GM12872 (cell line): Measurements from ENCODE around the gene MRPL32.

Experiments
- TF ChIP-seq, protein P1 (sequence below): IDR thresholded peaks from 3 replicates; pipeline ENCODE4 v1.5.1; 2011; ENCODE audit warnings: low read depth, mild to moderate bottlenecking, low read length, moderate library complexity; ENCODE audit not compliant: insufficient read depth

Gene MRPL32

DNA sequence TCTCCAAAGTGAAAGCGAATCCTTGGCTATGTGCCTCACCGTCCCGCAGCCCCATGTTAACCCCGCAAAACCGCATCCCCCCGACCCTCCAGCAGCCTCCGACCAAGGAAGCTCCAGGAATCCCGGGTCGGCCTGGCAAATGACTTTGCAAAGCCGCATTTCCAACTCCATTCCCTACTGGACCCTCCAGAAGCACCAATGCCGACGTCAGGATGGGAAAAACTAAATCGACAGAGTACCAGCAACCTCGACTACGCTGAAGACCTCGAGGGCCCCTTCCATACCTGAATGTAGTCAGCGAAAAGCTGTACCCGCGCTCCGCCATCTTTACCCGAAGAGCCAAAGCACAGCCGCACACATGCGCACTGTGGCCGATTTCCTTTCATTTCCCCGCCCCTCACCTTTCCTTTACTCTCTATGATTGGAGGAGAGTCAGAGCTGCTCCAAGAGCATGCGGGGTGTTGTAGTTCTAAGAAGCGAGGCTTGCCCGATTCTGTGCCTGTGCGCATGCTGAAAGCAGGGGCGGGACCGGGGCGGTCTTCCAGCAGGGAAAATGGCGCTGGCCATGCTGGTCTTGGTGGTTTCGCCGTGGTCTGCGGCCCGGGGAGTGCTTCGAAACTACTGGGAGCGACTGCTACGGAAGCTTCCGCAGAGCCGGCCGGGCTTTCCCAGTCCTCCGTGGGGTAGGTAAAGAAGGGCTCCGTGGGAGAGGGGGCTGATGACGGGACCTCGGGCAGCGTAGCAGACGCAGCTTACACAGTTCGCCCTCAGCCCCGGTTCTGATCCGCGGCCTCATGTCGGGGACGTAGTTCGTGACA is at the start of gene MRPL32, which contains the start of gene PSMA2:
MRPL32 (plus strand) TSS at position 543 of the 818 bp plus-strand sequence; CDS start at position 554, 11 bp downstream.
PSMA2 (minus strand) TSS at position 341 of the 818 bp plus-strand sequence; CDS start at position 325, 16 bp downstream.
- TF ChIP-seq, protein P1, sequence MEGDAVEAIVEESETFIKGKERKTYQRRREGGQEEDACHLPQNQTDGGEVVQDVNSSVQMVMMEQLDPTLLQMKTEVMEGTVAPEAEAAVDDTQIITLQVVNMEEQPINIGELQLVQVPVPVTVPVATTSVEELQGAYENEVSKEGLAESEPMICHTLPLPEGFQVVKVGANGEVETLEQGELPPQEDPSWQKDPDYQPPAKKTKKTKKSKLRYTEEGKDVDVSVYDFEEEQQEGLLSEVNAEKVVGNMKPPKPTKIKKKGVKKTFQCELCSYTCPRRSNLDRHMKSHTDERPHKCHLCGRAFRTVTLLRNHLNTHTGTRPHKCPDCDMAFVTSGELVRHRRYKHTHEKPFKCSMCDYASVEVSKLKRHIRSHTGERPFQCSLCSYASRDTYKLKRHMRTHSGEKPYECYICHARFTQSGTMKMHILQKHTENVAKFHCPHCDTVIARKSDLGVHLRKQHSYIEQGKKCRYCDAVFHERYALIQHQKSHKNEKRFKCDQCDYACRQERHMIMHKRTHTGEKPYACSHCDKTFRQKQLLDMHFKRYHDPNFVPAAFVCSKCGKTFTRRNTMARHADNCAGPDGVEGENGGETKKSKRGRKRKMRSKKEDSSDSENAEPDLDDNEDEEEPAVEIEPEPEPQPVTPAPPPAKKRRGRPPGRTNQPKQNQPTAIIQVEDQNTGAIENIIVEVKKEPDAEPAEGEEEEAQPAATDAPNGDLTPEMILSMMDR = no peak

DNA sequence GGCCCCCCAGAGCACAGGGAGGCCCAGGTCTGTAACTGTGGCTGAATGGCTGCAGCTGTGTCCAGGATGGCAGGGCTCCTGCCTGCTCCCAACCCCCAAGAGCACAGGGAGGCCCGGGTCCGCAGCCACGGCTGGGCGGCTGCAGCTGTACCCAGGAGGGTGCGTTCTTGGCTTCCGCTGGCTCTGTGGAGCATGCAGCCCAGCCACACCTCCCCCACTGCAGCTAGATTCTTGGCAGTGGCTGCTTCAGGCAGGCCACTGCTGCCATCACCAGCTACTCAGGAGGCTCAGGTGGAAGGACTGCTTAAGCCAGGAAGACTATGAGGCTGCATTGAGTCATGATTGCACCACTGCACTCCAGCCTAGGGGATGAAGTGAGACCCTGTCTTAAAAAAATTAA is 48.2 kb upstream of the MRPL32 start:
- TF ChIP-seq, protein P1 = no peak

DNA sequence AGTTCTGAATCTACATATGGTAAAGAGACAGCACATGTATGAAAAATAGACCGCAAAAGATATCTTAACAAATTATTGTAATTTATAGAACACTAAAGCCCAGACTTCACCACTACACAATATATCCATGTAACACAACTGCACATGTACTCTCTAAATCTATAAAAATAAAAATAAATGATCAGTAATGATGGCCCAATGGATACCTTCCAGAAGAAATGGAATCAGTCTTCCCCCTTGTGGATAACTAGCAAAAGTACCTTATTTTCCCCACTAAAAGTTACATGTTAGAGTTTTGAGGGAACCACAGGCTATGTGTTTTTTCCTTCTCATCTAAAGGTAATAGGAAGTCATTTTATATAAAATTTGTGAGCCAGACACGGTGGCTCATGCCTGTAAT is 46.0 kb upstream of the MRPL32 start:
- TF ChIP-seq, protein P1 = peak; percentile 12; the same call in 1 of the 3 replicates

DNA sequence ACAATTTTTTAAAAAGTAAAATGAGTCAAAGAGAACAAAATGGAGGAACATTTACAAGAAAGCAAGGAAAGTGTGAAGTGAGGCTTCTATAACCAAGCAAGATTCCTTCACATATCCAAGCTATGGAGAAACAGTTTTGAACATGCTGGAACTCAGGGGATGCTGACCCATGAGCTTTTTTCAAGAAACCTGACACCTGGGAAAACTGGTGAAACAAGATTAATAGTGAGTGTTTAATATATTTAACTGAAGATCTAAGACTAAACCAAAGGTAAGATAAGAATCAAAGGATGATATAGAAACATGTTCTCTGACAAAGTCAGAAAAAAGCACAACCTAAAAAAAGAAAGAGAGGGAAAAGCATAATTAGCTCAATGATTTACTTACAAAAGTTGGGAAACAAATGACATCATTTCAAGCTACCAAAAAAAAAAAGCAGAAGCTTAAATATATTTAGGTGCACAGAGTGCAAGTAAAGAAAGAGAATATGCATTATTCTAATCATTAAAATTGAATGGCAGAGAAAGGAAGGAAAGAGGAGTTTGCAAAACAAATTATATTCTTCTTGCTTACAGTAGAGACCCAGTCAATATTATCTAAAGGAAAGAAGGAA is 45.2 kb upstream of the MRPL32 start:
- TF ChIP-seq, protein P1 = no peak

DNA sequence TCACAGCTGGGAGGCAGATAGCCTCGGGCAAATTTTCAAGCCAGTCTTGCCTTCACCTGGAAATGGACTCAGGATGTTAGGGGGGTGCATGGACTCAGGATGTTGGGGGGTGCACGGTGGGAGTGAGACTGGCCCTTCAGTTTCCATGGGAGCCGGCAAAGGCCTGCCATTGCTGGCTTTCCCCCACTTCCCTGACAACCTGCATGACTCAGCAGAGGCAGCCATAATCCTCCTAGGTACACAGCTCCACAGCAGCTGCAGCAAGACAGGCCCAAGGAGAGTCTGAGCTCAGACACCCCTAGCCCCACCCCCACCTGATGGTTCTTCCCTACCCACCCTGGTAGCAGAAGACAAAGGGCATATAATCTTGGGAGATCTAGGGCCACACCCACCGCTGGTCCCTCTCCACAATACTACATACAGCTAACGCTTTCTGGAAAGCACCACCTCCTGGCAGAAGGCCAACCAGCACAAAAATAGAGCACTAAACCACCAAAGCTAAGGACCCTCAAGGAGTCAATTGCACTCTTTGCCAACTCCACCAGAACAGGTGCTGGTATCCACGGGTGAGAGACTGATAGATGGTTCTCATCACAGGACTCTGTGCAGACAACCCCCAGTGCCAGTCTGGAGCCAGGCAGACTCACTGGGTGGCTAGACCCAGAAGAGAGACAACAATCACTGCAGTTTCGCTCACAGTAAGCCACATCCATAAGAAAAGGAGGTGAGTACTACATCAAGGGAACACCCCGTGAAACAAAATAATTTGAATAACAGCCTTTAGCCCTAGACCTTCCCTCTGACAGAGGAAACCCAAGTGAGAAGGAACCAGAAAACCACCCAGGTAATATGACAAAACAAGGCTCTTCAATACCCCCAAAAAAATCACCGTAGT is 38.6 kb upstream of the MRPL32 start:
- TF ChIP-seq, protein P1 = no peak

DNA sequence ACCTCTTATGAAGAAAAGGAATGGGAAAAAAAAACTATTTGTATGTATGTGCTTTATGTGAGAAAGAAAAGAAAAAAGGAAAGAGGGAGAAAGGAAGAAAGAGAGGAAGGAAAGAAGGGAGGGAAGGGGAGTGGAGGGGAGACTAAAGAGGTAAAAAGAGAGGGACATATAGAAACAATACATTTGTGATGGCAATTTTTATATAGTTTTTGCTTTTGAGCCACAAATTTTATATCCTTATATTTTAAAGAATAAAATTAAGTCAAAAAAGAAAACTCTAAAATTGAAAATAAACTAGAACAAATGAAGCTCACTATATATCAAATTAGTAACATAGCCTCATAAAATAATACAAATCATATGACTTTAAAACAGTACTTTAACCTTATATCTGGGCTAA is 31.3 kb upstream of the MRPL32 start:
- TF ChIP-seq, protein P1 = no peak

DNA sequence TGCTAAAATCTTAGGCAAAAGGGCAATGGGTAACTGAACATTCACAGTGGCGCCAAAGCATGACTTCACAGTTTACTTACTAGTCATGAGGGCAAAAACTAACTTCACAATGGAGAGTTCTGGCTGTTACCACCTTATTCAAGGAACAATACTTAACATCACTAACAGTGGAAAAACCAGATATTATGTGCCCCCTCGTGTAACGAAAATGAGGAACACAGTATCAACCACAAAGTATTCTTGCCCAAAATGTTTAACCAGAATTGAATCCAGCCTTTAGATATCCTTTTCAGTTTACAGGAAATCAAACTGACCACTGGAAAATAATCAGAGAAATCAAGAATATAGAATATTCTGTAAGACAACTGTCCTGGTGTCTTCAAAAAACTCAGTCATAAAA is 29.8 kb upstream of the MRPL32 start:
- TF ChIP-seq, protein P1 = no peak
